Measurements from ENCODE around the gene RPL39L. TPM values are rescaled to one million over a fixed set of nuclear protein-coding genes. Genes with fewer than 3 reads are reported as not detected.

The RPL39L gene
- total RNA-seq, 2 experiments from 2014 or later, result 18.2 to 21.4 TPM

DNA sequence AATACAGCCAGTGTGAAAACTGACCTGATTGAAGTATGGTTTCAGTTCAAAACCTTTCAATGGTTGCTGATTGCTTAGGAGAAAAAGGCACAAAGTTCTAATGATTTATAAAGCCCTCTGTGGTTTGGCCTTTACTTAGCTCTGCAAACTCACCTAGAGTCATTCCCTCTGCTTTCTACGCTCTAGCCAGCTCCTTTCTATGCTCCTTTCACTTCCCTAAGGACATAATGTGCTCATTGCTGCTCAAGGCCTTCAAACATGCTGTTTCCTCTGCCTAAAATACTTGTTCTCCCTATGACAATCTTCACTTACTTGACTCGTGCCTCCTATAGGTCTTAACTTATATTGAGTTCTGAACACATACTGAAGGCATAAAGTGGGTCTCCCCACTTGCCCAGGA, 19.0 kb downstream of the RPL39L start:
- H3K9me3 Mint-ChIP-seq (ENCODE audit: low read depth), result no peaks in the 10 kb centered on the region
- intact Hi-C loops (cut with DNase I, micrococcal nuclease), result no loop called here
- H3K4me1 Mint-ChIP-seq, result no peaks in the 10 kb centered on the region
- DNase-seq (no peak), ATAC-seq (no peak)
- no peaks in the 10 kb centered on the region for H3K27me3 Mint-ChIP-seq
- no peak overlapping the region for H3K4me3 Mint-ChIP-seq
- H3K36me3 Mint-ChIP-seq (ENCODE audit: low read depth), result peaks cover 1% of the 10 kb centered on the region
- ChIA-PET CTCF (interaction anchor here (1.1 to 1.7 kb wide), 4 partner anchors 19 to 45 kb away, joined by 3 to 7 read pairs (median 4); partner anchors contain the start of gene RPL39L), POLR2A (no interaction called here)
- H3K27ac Mint-ChIP-seq, result no peak overlapping the region

GRCh38 chr3:187114511-187114910, 24.8 kb downstream of the RPL39L start:
- ATAC-seq (no peak), DNase-seq (no peak)
- no peak overlapping the region for H3K27ac Mint-ChIP-seq
- intact Hi-C loops (cut with DNase I, micrococcal nuclease), result no loop called here
- no peaks in the 10 kb centered on the region for H3K27me3 Mint-ChIP-seq
- peaks cover 7% of the 10 kb centered on the region for H3K4me1 Mint-ChIP-seq
- H3K9me3 Mint-ChIP-seq (ENCODE audit: low read depth), result no peaks in the 10 kb centered on the region
- POLR2A ChIA-PET, result no interaction called here
- H3K4me3 Mint-ChIP-seq, result no peak overlapping the region
- CTCF ChIA-PET, result interaction anchor here (0.6 to 5.3 kb wide), 13 partner anchors 9 to 293 kb away, joined by 3 to 144 read pairs (median 11); partner anchors contain the start of gene RPL39L
- peaks cover 1% of the 10 kb centered on the region for H3K36me3 Mint-ChIP-seq (ENCODE audit: low read depth)

DNA sequence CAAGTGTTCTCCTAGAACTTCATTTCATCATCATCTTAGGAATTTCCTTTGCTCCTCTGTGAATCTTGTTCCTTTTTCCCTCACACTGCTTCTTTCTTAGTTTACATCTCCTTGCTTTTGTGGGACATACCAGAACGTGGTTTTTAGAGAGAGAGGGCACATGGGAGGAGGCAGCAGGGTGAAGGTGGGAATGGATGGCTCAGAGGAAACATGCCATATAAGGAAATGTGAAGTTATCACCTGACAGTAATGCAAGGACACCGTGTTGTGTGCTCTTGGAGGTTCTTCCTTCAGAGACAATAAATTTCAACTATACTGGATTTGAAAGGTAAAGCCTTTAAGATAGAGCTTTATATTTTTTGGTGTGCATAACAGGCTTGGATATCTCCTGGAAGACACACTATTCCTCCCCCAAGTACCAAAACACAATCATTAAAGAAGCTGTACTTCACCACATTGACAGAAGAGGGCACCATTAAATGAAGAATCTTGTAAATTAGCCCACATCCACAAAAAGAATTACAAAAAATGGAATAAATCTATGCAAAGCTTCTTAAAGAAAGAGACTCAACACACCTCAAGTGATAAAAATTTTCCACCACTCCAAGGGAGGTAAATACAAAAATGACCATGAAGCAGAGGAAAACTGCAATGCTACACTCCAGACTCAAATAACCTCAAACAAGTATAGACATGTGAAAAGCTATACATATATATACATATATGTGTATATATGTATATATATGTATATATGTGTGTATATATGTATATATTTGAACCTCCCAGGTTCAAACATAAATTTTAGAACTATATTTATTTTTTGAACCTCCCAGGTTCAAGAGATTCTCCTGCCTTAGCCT, 26.1 kb downstream of the RPL39L start:
- peaks cover 7% of the 10 kb centered on the region for H3K4me1 Mint-ChIP-seq
- H3K9me3 Mint-ChIP-seq (ENCODE audit: low read depth), result no peaks in the 10 kb centered on the region
- H3K4me3 Mint-ChIP-seq, result no peak overlapping the region
- peak overlapping the region; percentile 35 for H3K27ac Mint-ChIP-seq
- no peaks in the 10 kb centered on the region for H3K36me3 Mint-ChIP-seq (ENCODE audit: low read depth)
- DNase-seq (no peak), ATAC-seq (peak; percentile 63)
- H3K27me3 Mint-ChIP-seq, result no peaks in the 10 kb centered on the region
- intact Hi-C loops (cut with DNase I, micrococcal nuclease), result loop anchor here (1.0 kb wide), 3 partner anchors 37 to 264 kb away; no protein-coding TSS in a partner anchor
- ChIA-PET POLR2A (interaction anchor here (0.6 to 1.2 kb wide), 2 partner anchors 37 to 181 kb away, joined by 3 read pairs; no protein-coding TSS in a partner anchor), CTCF (interaction anchor here (0.6 to 5.3 kb wide), 39 partner anchors 8 to 760 kb away, joined by 3 to 144 read pairs (median 4); partner anchors contain the start of gene RPL39L)

- CTCF ChIA-PET, result interaction anchor here (0.6 to 1.4 kb wide), 4 partner anchors 52 to 60 kb away, joined by 3 to 5 read pairs (median 4); no protein-coding TSS in a partner anchor
These were observed 29.1 kb downstream of the RPL39L start for GRCh38 chr3:187110156-187110555.

DNA sequence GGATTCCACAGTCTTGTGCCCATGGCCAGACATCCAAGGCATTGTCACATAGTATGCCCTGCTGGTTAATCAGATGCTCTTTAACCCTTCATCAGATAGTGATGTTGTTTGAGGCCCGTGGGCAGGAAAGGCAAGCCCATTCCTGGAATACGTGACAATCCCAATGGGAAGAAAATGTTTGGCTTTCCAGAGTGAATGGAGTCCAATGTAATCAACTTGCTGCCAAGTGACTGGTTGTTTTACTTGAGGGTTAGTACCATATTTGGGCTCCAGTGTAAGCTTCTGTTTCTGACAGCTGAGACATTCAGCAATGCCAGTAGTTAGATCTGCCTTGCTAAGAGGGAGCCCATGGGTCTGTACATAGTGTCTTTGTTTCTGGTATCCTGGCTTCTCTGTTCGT, 31.3 kb downstream of the RPL39L start:
- ATAC-seq (no peak), DNase-seq (no peak)
- Mint-ChIP-seq H3K4me3 (no peak overlapping the region), H3K27ac (no peak overlapping the region), H3K36me3 (ENCODE audit: low read depth) (no peaks in the 10 kb centered on the region), H3K27me3 (no peaks in the 10 kb centered on the region), H3K9me3 (ENCODE audit: low read depth) (no peaks in the 10 kb centered on the region), H3K4me1 (peaks cover 3% of the 10 kb centered on the region)
- CTCF ChIA-PET, result interaction anchor here (0.6 kb wide), 3 partner anchors 32 to 1963 kb away, joined by 3 to 4 read pairs (median 3); partner anchors contain the start of gene RPL39L
- POLR2A ChIA-PET, result interaction anchor here (0.6 kb wide), 1 partner anchor 419 kb away, joined by 3 read pairs; no protein-coding TSS in a partner anchor
- intact Hi-C loops (cut with DNase I, micrococcal nuclease), result no loop called here

More at GRCh38 chr3:187110156-187110555, 29.1 kb downstream of the RPL39L start:
- Mint-ChIP-seq H3K4me3 (no peak overlapping the region), H3K27me3 (no peaks in the 10 kb centered on the region), H3K4me1 (peaks cover 7% of the 10 kb centered on the region), H3K9me3 (ENCODE audit: low read depth) (no peaks in the 10 kb centered on the region), H3K27ac (no peak overlapping the region), H3K36me3 (ENCODE audit: low read depth) (no peaks in the 10 kb centered on the region)
- intact Hi-C loops (cut with DNase I, micrococcal nuclease), result no loop called here
- POLR2A ChIA-PET, result no interaction called here
- no peak for DNase-seq
- ATAC-seq, result no peak

DNA sequence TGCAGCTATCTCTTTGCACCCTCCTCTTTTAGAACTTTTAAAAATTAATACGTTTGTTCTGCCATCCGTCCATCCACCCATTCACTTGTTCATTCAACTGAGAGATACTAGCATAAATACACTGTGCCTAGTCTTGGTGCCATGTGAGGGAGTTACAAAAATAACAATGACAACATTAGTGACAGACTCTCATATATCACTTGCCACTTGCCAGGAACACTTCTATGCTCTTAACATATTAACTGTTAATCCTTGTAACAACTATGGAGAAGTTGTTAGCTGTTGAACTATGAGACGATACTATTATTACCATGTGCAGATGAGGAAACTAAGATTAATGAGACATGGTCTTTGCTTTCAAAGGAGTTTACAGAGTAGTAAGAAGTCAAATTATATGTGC, 33.6 kb downstream of the RPL39L start:
- H3K9me3 Mint-ChIP-seq (ENCODE audit: low read depth), result no peaks in the 10 kb centered on the region
- ATAC-seq (no peak), DNase-seq (no peak)
- no peak overlapping the region for H3K4me3 Mint-ChIP-seq
- POLR2A ChIA-PET, result no interaction called here
- H3K4me1 Mint-ChIP-seq, result peaks cover 15% of the 10 kb centered on the region
- no peaks in the 10 kb centered on the region for H3K36me3 Mint-ChIP-seq (ENCODE audit: low read depth)
- intact Hi-C loops (cut with DNase I, micrococcal nuclease), result no loop called here
- H3K27ac Mint-ChIP-seq, result no peak overlapping the region
- CTCF ChIA-PET, result interaction anchor here (0.8 to 2.3 kb wide), 7 partner anchors 8 to 59 kb away, joined by 3 to 9 read pairs (median 6); partner anchors contain the start of gene RPL39L
- no peaks in the 10 kb centered on the region for H3K27me3 Mint-ChIP-seq

DNA sequence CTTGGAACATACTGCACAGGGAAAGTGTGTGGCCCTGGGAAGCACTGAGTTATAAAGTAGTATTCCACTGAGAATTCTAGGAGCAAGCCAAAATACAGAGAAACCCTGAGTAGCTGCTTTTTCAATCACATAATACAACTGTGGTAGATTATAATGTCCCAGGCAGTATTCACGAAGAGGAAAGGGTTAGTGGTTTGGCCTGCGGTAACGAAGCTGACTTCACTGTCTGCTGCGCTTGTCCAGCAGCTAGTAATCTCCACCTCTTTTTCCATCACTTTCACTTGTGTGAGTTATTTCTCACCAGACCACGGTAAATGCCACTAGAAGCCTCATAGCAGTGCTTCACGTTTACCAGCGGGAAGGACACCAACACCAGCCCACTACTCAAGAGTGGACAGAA, 34.4 kb downstream of the RPL39L start:
- Mint-ChIP-seq H3K27me3 (no peaks in the 10 kb centered on the region), H3K4me1 (peaks cover 15% of the 10 kb centered on the region), H3K27ac (no peak overlapping the region), H3K9me3 (ENCODE audit: low read depth) (no peaks in the 10 kb centered on the region), H3K36me3 (ENCODE audit: low read depth) (no peaks in the 10 kb centered on the region), H3K4me3 (no peak overlapping the region)
- ChIA-PET CTCF (interaction anchor here (0.7 to 2.3 kb wide), 5 partner anchors 8 to 255 kb away, joined by 3 to 9 read pairs (median 6); no protein-coding TSS in a partner anchor), POLR2A (no interaction called here)
- DNase-seq, result peak; percentile 22
- intact Hi-C loops (cut with DNase I, micrococcal nuclease), result no loop called here
- no peak for ATAC-seq

DNA sequence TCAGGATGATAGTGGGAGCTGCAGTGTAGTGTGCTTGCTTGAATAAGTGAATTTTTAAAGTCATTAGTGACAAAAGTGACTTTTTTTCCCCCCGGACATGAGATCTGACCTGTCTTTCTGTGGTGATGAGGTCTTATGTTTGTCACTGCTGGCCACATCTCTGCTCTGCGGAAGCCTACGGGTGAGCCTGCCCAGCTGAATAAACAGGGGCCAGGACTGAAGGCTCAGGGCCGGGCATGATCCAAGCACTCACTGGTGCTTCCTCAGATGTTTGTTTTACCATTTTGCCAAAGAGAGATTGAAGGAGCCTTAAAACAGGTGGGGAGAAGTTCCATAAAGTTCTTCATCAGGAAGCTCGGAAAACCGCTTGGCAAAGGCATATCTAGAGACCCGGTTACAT, 35.0 kb downstream of the RPL39L start:
- Mint-ChIP-seq H3K9me3 (ENCODE audit: low read depth) (no peaks in the 10 kb centered on the region), H3K27me3 (no peaks in the 10 kb centered on the region), H3K4me1 (peaks cover 15% of the 10 kb centered on the region), H3K36me3 (ENCODE audit: low read depth) (peaks cover 2% of the 10 kb centered on the region), H3K27ac (no peak overlapping the region), H3K4me3 (no peak overlapping the region)
- no peak for ATAC-seq
- CTCF ChIA-PET, result interaction anchor here (1.4 to 2.3 kb wide), 3 partner anchors 9 to 255 kb away, joined by 3 to 9 read pairs (median 6); no protein-coding TSS in a partner anchor
- no peak for DNase-seq
- intact Hi-C loops (cut with DNase I, micrococcal nuclease), result no loop called here
- POLR2A ChIA-PET, result no interaction called here

DNA sequence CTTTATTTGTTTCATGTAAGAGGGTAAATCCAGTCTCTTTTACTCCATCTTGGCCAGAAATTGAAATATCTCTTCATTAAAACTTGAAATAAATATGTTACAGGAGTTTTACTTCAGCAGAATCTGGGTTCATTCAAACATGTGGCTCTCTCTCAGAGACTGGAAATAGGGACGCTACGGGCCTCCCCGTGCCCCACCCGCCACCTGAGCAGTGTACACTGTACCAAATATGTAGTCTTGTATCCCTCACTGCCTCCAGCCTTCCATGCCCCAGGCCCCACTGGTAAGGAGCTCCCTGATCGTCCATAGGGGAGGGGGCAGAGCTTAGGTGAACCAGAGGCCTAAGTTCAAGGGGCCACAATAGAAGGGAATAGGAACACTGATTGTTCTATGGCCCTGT, 36.0 kb downstream of the RPL39L start:
- DNase-seq (no peak), ATAC-seq (no peak)
- ChIA-PET CTCF (interaction anchor here (1.6 to 3.3 kb wide), 4 partner anchors 10 to 254 kb away, joined by 5 to 40 read pairs (median 8); partner anchors contain the start of gene RPL39L), POLR2A (no interaction called here)
- peaks cover 2% of the 10 kb centered on the region for H3K36me3 Mint-ChIP-seq (ENCODE audit: low read depth)
- no peaks in the 10 kb centered on the region for H3K27me3 Mint-ChIP-seq
- H3K27ac Mint-ChIP-seq, result no peak overlapping the region
- no peak overlapping the region for H3K4me3 Mint-ChIP-seq
- intact Hi-C loops (cut with DNase I, micrococcal nuclease), result no loop called here
- peaks cover 23% of the 10 kb centered on the region for H3K4me1 Mint-ChIP-seq
- no peaks in the 10 kb centered on the region for H3K9me3 Mint-ChIP-seq (ENCODE audit: low read depth)

DNA sequence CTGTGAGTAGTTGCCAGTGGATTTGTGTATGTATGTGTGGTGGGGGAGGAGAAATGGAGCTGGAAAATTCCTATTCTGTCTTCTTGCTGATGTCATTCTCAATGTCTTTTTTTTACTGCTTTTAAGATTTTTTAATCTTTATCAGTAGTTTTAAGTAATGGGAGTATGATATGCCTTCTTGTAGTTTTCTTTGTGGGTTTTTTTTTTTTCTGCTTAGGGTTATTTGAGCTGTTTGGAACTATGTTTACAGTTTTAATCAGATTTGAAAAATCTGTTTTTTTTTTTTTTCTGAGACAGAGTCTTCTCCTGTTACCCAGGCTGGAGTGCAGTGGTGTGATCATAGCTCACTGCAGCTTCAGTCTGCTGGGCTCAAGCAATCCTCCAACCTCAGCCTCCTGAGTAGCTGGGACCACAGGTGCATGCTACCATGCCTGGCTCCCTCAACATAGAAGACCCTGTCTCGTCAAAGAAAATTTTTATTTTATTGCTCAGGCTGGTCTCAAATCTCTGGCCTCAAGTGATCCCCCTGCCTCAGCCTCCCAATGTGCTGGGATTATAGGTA, 37.1 kb downstream of the RPL39L start:
- Mint-ChIP-seq H3K27me3 (no peaks in the 10 kb centered on the region), H3K27ac (peak overlapping the region; percentile 62), H3K36me3 (ENCODE audit: low read depth) (peaks cover 3% of the 10 kb centered on the region), H3K4me1 (peaks cover 29% of the 10 kb centered on the region), H3K9me3 (ENCODE audit: low read depth) (peaks cover 4% of the 10 kb centered on the region), H3K4me3 (peak overlapping the region; percentile 20)
- POLR2A ChIA-PET, result no interaction called here
- DNase-seq (no peak), ATAC-seq (peak; percentile 11)
- CTCF ChIA-PET, result interaction anchor here (0.8 to 3.3 kb wide), 8 partner anchors 11 to 253 kb away, joined by 3 to 40 read pairs (median 8); partner anchors contain the start of gene RPL39L
- intact Hi-C loops (cut with DNase I, micrococcal nuclease), result no loop called here

Measured in activated CD4-positive, alpha-beta T cell treated with anti-CD3 and anti-CD28 coated beads for 36 hours (primary cell).